ENCODE data around the gene COL25A1.

DNA sequence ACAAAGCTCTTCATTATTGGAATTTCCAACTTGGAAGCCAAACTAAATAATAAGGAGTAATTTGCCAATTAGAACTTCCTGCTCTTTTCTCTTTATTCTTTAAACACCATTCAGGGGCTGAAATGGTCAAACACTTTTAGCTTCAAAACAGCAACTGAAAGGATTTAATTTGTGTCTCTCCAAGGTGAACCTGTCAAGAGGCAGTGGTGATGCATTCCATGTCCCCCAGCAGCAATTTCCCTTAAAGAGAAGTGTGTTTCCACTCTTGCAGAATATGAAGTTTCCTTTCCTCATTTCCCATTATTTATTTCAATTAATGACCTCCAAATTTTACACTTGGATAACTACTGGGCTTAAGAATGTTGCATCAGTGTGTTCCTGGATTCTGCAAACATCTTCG is 156.0 kb downstream of the COL25A1 start:
- TF ChIP-seq ZNF274 (IDR thresholded peaks at IDR 0.05; ENCODE audit: low read depth, low read length) (no peak), SUZ12 (IDR thresholded peaks at IDR 0.05; ENCODE audit: extremely low read depth, insufficient read depth, insufficient read length) (no peak), YY1 (IDR thresholded peaks at IDR 0.05; ENCODE audit: insufficient read depth, insufficient read length) (no peak)

Data from NT2/D1 (cell line).